Stimulated activated memory B cell treated with anti-CD40 and anti-IgM and Interleukin-4, amounts not matched to agents 10 μg/mL and 1 μg/mL and 100 μg/mL, for 72 hours (primary cell): ENCODE data around the gene RPS27A.
"Not testable (repeated sequence)": the region's sequence is repeated elsewhere in the genome, so short reads cannot be mapped to it uniquely, and the experiment has no call there.

ENCODE experiments used
- ATAC-seq: fragments of 150-1000 bp; cut with Tn5 transposase; 2 replicates; pipeline ENCODE4 v1.10.0; 2021
- H3K27ac Mint-ChIP-seq: one replicate; pipeline ENCODE4 v1.8.0; 2022; ENCODE audit warnings: mild to moderate bottlenecking, mixed read lengths
- H3K27me3 Mint-ChIP-seq: one replicate; pipeline ENCODE4 v1.8.0; 2022; ENCODE audit warnings: mixed read lengths
- H3K36me3 Mint-ChIP-seq: one replicate; pipeline ENCODE4 v1.8.0; 2022; ENCODE audit warnings: mixed read lengths
- H3K4me1 Mint-ChIP-seq: one replicate; pipeline ENCODE4 v1.8.0; 2022; ENCODE audit warnings: mixed read lengths
- H3K4me3 Mint-ChIP-seq: one replicate; pipeline ENCODE4 v1.8.0; 2022; ENCODE audit warnings: mild to moderate bottlenecking, moderate library complexity, mixed read lengths
- H3K9me3 Mint-ChIP-seq: one replicate; pipeline ENCODE4 v1.8.0; 2022; ENCODE audit warnings: mixed read lengths

Gene RPS27A

DNA sequence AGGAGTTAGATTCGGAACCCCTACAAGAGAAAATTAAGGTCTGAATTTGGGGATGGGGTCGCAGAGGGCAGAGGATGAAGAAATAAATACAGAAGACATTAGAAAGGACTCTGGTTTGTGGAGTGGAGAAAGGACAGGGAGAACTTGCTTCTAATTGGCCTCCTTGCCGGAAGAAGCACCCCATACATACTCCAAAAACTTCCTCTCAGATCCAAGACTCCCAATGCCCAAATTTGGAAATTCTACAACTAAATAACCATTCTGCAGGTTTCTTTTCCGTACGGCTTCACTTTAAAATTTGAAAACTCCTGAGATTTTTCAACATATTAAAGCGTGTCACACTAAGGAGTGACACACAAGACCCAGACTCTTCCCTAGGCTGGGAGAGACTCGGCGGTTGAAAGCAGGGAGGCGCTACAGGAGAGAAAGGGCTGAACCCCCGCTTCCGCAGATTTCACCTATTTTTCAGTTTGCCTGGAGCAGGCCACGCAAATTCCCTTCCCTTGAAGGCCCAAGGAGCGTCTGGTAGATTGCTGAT lies 873 bp upstream of the RPS27A start:
- Mint-ChIP-seq H3K27ac (peak overlapping the region; percentile 97), H3K9me3 (no peaks in the 10 kb centered on the region), H3K4me1 (peaks cover 53% of the 10 kb centered on the region), H3K27me3 (no peaks in the 10 kb centered on the region), H3K36me3 (peaks cover 25% of the 10 kb centered on the region), H3K4me3 (peak overlapping the region; percentile 100)
- ATAC-seq = no peak

DNA sequence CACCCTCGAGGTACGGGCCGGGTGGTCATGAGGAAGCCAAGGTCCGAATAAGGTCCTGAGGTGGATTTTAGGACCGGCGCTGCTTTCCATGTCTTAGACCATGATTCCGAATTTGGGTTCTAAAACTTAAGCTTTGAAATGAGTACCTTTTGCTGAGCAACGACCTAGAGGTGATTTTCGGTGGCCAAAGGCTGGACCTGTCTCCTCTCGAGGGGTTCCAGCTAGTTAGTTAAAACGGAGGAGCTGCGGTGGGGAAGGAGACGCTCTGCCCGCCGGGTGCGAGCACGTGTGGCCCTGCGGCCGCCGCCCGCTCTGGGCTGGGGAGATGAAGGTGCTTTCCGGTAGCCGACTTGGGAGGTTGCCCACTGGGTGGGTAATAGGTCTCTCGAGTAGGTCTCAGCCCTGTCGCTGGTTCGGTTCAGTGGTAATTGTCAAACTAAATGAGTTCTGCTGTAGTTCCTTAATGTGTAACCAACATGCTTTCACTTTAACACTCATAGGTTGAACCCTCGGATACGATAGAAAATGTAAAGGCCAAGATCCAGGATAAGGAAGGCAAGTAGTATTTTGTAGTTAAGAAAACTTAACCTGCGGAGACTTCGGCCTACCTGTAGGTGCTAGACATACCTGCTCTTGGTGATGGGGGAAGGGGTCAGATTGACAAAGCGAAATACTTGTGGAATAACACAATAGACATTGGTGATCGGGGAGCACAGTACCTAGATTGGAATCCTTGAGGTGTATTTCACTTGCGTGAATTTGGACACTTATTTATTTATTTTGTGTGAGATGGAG lies 572 bp downstream of the RPS27A start:
- Mint-ChIP-seq H3K36me3 (peaks cover 26% of the 10 kb centered on the region), H3K27ac (peak overlapping the region; percentile 97), H3K27me3 (no peaks in the 10 kb centered on the region), H3K4me1 (peaks cover 46% of the 10 kb centered on the region), H3K4me3 (peak overlapping the region; percentile 100), H3K9me3 (no peaks in the 10 kb centered on the region)
- ATAC-seq = peak; percentile 58

DNA sequence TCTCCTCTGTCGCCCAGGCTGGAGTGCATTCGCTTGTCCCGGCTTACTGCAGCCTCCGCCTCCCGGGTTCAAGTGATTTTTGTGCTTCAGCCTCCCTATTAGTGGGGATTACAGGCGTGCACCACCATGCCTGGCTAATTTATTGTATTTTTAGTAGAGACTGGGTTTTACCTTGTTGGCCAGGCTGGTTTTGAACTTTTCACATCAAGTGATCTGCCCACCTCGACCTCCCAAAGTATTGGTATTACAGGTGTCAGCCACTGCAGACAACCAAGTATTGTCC lies 1.1 kb downstream of the RPS27A start:
- peak overlapping the region; percentile 97 for H3K27ac Mint-ChIP-seq
- H3K27me3 Mint-ChIP-seq = no peaks in the 10 kb centered on the region
- ATAC-seq = no peak
- peak overlapping the region; percentile 100 for H3K4me3 Mint-ChIP-seq
- H3K36me3 Mint-ChIP-seq = peaks cover 28% of the 10 kb centered on the region
- peaks cover 42% of the 10 kb centered on the region for H3K4me1 Mint-ChIP-seq
- H3K9me3 Mint-ChIP-seq = no peaks in the 10 kb centered on the region

DNA sequence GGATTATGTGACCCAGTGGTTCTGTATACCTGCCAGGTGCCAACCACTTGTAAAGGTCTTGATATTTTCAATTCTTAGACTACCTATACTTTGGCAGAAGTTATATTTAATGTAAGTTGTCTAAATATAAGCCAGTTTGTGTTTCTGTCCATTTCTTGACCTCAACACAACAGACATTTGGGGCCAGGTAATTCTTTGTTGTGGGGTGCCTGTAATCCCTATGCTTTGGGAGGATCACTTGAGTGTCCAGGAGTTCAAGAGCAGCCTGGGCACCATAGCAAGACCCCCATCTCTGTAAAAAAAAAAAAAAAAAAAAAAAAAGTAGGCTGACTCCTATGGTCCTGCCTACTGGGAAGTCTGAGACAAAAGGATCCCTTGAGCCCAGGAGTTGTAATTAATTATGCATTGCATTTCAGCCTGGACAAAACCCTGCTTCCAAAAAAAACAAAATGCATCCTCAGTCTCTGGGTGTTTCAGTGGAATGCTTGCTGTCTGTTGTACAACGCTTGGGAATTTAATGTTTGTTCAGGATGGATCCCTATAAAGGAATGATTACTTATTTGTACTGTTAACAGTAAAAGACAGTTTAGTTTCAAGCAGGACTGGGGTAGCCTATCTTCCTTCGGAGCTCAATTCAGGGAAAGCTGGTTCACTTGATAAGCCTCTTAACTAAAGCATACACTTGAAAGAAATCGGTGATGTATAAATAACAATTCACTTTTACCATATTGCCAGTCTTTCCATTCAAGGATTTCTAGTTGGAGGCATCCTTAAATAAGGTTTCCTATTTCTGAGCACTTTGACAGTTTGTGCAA lies 3.4 kb downstream of the RPS27A start:
- H3K4me3 Mint-ChIP-seq = no peak overlapping the region
- H3K27ac Mint-ChIP-seq = no peak overlapping the region
- H3K9me3 Mint-ChIP-seq = no peaks in the 10 kb centered on the region
- H3K27me3 Mint-ChIP-seq = no peaks in the 10 kb centered on the region
- H3K36me3 Mint-ChIP-seq = peaks cover 36% of the 10 kb centered on the region
- no peak for ATAC-seq
- H3K4me1 Mint-ChIP-seq = peaks cover 34% of the 10 kb centered on the region

DNA sequence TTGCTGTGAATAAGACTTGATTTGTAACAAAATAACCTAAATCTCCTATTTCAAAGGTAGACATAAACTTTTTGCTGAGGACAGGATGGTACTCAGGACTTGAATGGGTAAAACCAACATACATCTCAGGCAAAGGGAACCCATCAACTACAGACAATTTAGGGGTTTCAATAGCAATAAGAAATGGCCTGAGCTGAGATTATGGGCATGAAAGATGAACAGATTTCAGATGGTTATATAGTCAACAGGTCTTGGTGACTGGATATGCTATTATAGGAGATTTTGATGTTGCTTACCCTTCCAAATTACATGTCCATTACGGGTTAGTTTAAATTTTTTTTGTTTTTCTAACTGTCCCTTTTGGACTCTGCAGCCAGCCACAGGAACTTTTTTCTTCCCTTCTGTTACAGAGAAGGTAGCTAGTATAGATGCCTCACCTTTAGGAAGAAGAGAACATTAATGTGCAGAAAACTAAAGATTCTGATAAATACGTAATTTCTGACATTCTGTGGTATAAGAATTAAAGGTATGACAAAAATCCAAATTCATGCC lies 4.6 kb downstream of the RPS27A start:
- Mint-ChIP-seq H3K27me3 (no peaks in the 10 kb centered on the region), H3K27ac (no peak overlapping the region), H3K4me3 (no peak overlapping the region), H3K36me3 (peaks cover 42% of the 10 kb centered on the region), H3K9me3 (no peaks in the 10 kb centered on the region), H3K4me1 (peaks cover 24% of the 10 kb centered on the region)
- no peak for ATAC-seq

DNA sequence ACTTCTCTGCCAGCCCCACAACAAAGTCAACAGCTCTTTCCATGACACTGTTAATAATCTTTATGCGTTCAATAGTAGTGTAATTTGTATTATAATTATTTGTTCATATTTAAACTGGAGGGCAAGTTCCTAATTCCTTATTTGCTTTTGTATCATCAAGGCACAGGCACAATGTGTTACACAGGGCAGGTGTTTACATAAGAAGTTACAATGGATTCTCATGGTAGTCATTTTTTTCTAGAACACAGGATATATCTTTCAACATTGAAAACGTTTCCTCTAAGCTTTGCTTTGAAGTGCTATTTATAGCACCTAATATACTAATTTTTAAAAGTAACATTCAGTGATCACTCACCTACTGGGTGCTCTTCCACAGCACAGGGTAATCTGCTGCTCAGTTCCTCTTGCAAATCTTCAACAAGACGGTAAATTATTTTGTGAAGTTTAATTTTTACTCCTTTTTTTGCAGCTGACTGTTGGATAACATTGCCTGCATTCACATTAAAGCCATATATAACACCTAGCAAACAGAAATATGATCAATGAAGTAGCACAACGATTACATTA lies 7.3 kb downstream of the RPS27A start:
- Mint-ChIP-seq H3K4me1 (peaks cover 8% of the 10 kb centered on the region), H3K9me3 (no peaks in the 10 kb centered on the region), H3K4me3 (no peak overlapping the region), H3K36me3 (peaks cover 36% of the 10 kb centered on the region), H3K27me3 (no peaks in the 10 kb centered on the region), H3K27ac (no peak overlapping the region)
- no peak for ATAC-seq

DNA sequence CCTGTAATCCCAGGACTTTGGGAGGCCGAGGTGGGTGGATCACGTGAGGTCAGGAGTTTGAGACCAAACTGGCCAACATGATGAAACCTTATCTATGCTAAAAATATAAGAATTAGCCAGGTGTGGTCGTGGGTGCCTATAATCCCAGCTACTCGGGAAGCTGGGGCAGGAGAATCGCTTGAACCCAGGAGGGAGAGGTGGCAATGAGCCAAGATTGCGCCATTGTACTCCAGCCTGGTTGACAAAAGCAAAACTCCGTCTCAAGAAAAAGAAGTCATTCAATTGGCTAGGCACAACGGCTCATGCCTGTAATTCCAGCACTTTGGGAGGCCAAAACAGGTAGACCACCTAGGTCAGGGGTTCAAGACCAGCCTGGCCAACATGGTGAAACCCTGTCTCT lies 9.1 kb downstream of the RPS27A start:
- not testable (repeated sequence) for ATAC-seq, H3K27ac Mint-ChIP-seq, H3K9me3 Mint-ChIP-seq, H3K4me3 Mint-ChIP-seq, H3K4me1 Mint-ChIP-seq, H3K27me3 Mint-ChIP-seq
- H3K36me3 Mint-ChIP-seq = peaks cover 45% of the 10 kb centered on the region

DNA sequence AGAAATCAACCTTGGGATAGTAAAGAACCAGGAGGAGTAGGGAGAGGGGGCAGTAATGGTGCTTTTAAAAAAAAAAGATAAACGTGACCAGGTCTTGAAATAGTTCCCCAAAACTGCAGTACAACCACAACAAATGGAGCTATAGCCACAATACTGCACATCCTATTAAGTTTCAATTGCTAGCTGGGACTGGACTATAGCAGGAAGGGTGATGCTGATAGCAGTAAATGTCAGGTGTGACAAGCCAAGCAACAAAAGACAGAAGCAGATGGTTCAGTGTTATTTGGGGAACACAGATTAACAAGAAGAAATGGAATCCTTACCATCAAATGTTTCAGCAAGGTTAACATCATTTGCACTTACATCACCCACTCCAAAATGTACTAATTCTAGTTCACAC lies 10.1 kb downstream of the RPS27A start:
- H3K4me1 Mint-ChIP-seq = no peaks in the 10 kb centered on the region
- no peak overlapping the region for H3K27ac Mint-ChIP-seq
- H3K36me3 Mint-ChIP-seq = peaks cover 53% of the 10 kb centered on the region
- no peak overlapping the region for H3K4me3 Mint-ChIP-seq
- no peak for ATAC-seq
- H3K27me3 Mint-ChIP-seq = no peaks in the 10 kb centered on the region
- H3K9me3 Mint-ChIP-seq = no peaks in the 10 kb centered on the region

DNA sequence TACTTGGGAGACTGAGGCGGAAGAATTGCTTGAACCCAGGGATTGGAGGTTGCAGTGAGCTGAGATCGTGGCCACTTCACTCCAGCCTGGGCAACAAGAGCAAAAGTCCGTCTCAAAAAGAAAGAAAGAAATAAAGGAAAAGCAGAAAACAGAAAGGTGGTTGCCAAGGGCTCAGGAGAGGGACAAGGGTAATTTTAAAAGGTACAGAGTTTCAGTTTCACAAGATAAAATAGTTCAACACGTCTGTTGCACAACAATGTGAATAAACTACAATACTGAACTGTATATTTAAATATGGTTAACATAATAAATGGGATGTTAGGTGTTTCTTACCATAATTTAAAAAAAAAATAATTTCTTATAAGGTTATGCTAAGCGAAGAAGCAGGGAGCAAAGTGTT lies 12.9 kb downstream of the RPS27A start:
- no peak overlapping the region for H3K4me3 Mint-ChIP-seq
- no peaks in the 10 kb centered on the region for H3K27me3 Mint-ChIP-seq
- peaks cover 56% of the 10 kb centered on the region for H3K36me3 Mint-ChIP-seq
- no peak overlapping the region for H3K27ac Mint-ChIP-seq
- H3K9me3 Mint-ChIP-seq = no peaks in the 10 kb centered on the region
- ATAC-seq = no peak
- no peaks in the 10 kb centered on the region for H3K4me1 Mint-ChIP-seq

DNA sequence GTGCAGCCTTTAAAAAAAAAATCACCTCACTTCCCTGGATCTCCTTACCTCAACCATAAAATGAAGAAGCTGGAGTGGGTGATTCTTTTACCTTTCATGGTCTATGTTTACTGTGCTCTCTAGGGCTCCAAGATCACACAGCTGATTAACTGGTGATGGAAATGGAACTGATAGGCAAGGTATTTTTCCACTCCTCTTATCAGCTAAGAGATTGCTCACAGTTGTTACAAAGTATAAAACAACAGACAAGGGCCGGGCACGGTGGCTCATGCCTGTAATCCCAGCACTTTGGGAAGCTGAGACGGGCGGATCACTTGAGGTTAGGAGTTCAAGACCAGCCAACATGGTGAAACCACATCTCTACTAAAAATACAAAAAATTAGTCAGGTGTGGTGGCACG lies 14.5 kb downstream of the RPS27A start:
- no peaks in the 10 kb centered on the region for H3K9me3 Mint-ChIP-seq
- no peaks in the 10 kb centered on the region for H3K27me3 Mint-ChIP-seq
- peaks cover 54% of the 10 kb centered on the region for H3K36me3 Mint-ChIP-seq
- no peak for ATAC-seq
- H3K4me3 Mint-ChIP-seq = no peak overlapping the region
- no peaks in the 10 kb centered on the region for H3K4me1 Mint-ChIP-seq
- H3K27ac Mint-ChIP-seq = no peak overlapping the region

DNA sequence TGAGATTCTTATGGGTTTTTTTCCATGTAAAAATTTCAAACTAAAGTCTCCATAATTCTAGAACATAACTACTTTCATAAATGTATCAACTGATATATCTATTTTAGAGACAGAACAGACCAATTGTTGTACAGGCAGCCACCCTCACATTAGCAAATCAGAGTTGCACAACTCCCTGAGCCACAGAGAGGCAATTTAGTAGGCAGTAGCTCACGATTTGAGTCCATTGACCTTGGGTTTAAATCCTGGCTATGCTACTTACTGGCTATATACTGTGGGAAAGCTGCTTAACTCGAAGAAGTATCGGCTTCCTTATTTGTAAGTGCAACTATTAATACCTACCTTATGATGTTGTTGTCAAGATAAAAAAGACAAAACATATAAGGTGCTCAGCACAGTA lies 20.3 kb downstream of the RPS27A start:
- Mint-ChIP-seq H3K27me3 (no peaks in the 10 kb centered on the region), H3K36me3 (peaks cover 30% of the 10 kb centered on the region), H3K9me3 (no peaks in the 10 kb centered on the region), H3K4me1 (no peaks in the 10 kb centered on the region), H3K4me3 (no peak overlapping the region), H3K27ac (no peak overlapping the region)
- no peak for ATAC-seq

DNA sequence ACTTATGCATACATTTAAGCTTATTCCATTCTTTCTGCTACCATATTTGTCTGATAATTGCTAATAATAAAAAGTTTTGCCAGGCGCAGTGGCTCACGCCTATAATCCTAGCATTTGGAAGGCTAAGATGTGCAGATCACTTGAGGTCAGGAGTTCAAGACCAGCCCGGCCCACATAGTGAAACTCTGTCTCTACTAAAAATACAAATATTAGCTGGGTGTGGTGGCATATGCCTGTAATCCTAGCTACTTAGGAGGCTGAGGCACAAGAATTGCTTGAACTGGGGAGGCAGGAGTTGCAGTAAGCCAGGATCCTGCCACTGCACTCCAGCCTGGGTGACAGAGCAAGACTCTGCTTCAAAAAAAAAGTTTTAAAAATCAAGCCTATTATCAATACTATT lies 27.1 kb downstream of the RPS27A start:
- H3K27me3 Mint-ChIP-seq, H3K9me3 Mint-ChIP-seq, ATAC-seq, H3K4me1 Mint-ChIP-seq, H3K4me3 Mint-ChIP-seq, H3K27ac Mint-ChIP-seq: not testable (repeated sequence)
- H3K36me3 Mint-ChIP-seq = peaks cover 32% of the 10 kb centered on the region

DNA sequence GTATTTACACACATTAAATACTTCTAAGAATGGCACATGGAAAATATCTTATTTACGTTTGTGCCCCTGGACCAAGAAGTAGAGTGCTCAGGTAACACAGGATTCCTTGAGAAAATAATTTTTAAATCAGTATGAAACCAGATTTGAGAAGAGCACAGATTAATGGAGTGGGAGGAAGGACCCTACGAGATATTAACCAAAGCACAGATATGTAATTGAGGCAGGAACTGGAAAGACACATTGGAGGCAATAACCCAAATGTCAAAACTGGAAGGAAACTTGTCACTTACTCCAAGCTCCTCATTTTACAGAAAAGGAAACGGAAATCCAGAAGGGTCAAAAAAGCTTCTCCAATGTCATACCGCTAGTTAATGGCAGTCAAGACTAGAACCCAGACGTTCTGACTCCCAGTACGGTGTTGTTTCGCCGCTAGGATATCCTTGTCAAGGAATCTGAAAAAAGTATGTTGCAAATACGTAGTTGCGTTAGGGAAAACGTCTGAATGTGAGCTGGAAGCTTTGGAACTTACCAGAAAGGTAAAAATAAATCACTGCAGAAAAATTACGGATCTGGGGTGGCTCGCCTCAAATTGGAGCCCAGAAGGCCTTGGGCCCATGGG lies 35.9 kb downstream of the RPS27A start:
- Mint-ChIP-seq H3K27me3 (no peaks in the 10 kb centered on the region), H3K4me1 (peaks cover 20% of the 10 kb centered on the region), H3K9me3 (no peaks in the 10 kb centered on the region), H3K27ac (peak overlapping the region; percentile 96), H3K4me3 (peak overlapping the region; percentile 88), H3K36me3 (peaks cover 9% of the 10 kb centered on the region)
- no peak for ATAC-seq

DNA sequence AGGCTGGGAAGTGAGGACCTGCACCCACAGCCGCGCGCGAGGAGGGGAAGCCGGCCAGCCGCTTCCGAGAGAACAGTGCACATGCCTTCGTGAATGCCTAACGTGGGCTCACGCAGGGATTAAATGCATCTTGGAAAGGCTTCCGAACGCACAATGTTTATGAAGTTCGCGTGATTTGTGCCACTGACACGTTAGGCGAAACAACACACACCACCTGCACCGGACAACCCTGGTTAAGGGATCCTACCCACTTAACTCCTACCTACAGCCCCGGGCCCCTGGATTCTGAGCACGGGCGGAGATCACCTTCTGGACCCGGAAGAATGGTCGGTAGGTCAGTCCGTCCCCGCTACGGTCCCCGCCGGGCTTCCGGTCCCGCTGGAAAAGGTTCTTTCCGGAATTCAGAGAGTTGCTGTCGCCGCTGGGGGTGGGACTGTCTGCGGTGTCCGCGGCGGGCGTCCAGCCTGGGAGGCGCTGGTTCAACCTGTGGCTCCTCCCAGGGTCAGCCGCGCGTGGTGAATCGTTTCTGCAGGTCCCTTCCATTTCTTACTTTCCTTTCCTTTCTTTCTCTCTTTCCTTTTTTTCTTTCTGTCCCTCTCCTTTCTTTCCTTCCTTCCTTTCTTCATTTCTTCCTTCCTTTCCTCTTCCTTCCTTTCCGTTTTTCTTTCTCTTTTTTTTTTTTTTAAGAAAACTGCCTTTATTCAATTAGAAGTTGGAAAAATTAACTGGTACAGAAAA lies 36.6 kb downstream of the RPS27A start, which contains the start of gene MTIF2:
TSS of gene MTIF2 (minus strand) at position 325 of the 738 bp plus-strand sequence. CDS start 5,373 bp downstream, outside the sequence.
- Mint-ChIP-seq H3K4me1 (peaks cover 20% of the 10 kb centered on the region), H3K27ac (peak within 1 kb of the TSS; percentile 96)
- ATAC-seq = peak; percentile 99

More for the DNA sequence above, 36.6 kb downstream of the RPS27A start, which contains the start of gene MTIF2:
- H3K27me3 Mint-ChIP-seq = no peaks in the 10 kb centered on the region
- peak within 1 kb of the TSS; percentile 88 for H3K4me3 Mint-ChIP-seq
- no peaks in the 10 kb centered on the region for H3K9me3 Mint-ChIP-seq
- H3K36me3 Mint-ChIP-seq = peaks cover 8% of the 10 kb centered on the region
